HG03457 (cell line): ENCODE measurements around the gene BRF1.
"Not testable (repeated sequence)": the region's sequence is repeated elsewhere in the genome, so short reads cannot be mapped to it uniquely, and the experiment has no call there.

ENCODE experiments used
- ATAC-seq: cut with Tn5 transposase; IDR thresholded peaks from one replicate; pipeline ENCODE4 v1.9.1; 2021; ENCODE audit warnings: moderate number of reproducible peaks; ENCODE audit not compliant: unreplicated experiment

BRF1 gene

GRCh38 chr14:105300542-105301102 is at the start of gene BRF1:
Gene BRF1 (minus strand): TSS chr14:105301001. CDS start chr14:105300629, 372 bp downstream.
- ATAC-seq: peak; percentile 70

GRCh38 chr14:105349992-105350391 is 49.2 kb upstream of the BRF1 start:
- no peak for ATAC-seq

- ATAC-seq: no peak
These were observed 48.3 kb upstream of the BRF1 start for GRCh38 chr14:105348945-105349699.

GRCh38 chr14:105348169-105348944 is 47.6 kb upstream of the BRF1 start:
- ATAC-seq: no peak

- ATAC-seq: no peak
These were observed 46.8 kb upstream of the BRF1 start for GRCh38 chr14:105347587-105347968.

- ATAC-seq: no peak
These were observed 46.2 kb upstream of the BRF1 start for GRCh38 chr14:105346876-105347586.

- no peak for ATAC-seq
These were observed 45.4 kb upstream of the BRF1 start for GRCh38 chr14:105346200-105346533.

- no peak for ATAC-seq
These were observed 42.4 kb upstream of the BRF1 start for GRCh38 chr14:105343194-105343593.

GRCh38 chr14:105340821-105341733 is 40.3 kb upstream of the BRF1 start:
- no peak for ATAC-seq

- ATAC-seq: no peak
These were observed 37.4 kb upstream of the BRF1 start for GRCh38 chr14:105337966-105338741.

- ATAC-seq: no peak
These were observed 36.6 kb upstream of the BRF1 start for GRCh38 chr14:105337433-105337832.

- ATAC-seq: no peak
These were observed 35.9 kb upstream of the BRF1 start for GRCh38 chr14:105336477-105337287.

GRCh38 chr14:105335735-105336476 is 35.1 kb upstream of the BRF1 start:
- ATAC-seq: no peak

GRCh38 chr14:105335231-105335542 is 34.4 kb upstream of the BRF1 start:
- ATAC-seq: not testable (repeated sequence)

GRCh38 chr14:105334383-105335230 is 33.8 kb upstream of the BRF1 start:
- ATAC-seq: no peak

GRCh38 chr14:105333613-105334364 is 33.0 kb upstream of the BRF1 start:
- no peak for ATAC-seq
